ENCODE measurements around the gene RTTN. TPM values are rescaled to one million over a fixed set of nuclear protein-coding genes. Genes with fewer than 3 reads are reported as not detected.

The RTTN gene
- total RNA-seq, 1 donor from 2014 or later, result 10.6 TPM

DNA sequence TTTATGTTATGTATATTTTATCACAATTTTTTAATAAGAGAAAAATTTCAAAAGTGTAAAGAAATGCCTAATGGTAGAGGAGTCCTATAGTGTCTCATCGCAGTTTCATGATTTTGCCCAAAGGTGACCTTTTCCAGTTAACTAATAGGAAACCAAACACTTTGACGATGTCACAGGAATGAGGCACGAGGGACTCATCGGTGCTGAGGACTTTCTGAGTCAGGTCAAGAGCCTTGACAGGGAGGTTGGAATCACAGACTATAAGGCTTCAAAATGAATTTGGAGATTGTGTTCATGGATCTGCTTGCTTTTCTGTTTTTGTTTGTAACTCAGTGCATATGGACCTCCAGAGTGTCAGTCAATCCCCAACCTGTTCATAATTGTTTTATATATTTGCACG lies 15.1 kb upstream of the RTTN start:
- DNase-seq, result no peak
- Histone ChIP-seq H3K4me3 (no peak overlapping the region), H3K36me3 (no peaks in the 10 kb centered on the region), H3K9me3 (replicated peaks) (no peaks in the 10 kb centered on the region), H3K27me3 (ENCODE audit: low read depth) (no peaks in the 10 kb centered on the region), H3K27ac (replicated peaks) (no peak overlapping the region), H3K4me1 (peaks cover 13% of the 10 kb centered on the region)
- intact Hi-C loops (cut with micrococcal nuclease), result no loop called here
- TF ChIP-seq, protein P1, sequence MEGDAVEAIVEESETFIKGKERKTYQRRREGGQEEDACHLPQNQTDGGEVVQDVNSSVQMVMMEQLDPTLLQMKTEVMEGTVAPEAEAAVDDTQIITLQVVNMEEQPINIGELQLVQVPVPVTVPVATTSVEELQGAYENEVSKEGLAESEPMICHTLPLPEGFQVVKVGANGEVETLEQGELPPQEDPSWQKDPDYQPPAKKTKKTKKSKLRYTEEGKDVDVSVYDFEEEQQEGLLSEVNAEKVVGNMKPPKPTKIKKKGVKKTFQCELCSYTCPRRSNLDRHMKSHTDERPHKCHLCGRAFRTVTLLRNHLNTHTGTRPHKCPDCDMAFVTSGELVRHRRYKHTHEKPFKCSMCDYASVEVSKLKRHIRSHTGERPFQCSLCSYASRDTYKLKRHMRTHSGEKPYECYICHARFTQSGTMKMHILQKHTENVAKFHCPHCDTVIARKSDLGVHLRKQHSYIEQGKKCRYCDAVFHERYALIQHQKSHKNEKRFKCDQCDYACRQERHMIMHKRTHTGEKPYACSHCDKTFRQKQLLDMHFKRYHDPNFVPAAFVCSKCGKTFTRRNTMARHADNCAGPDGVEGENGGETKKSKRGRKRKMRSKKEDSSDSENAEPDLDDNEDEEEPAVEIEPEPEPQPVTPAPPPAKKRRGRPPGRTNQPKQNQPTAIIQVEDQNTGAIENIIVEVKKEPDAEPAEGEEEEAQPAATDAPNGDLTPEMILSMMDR (IDR thresholded peaks at IDR 0.05; ENCODE audit: borderline replicate concordance), result no peak

DNA sequence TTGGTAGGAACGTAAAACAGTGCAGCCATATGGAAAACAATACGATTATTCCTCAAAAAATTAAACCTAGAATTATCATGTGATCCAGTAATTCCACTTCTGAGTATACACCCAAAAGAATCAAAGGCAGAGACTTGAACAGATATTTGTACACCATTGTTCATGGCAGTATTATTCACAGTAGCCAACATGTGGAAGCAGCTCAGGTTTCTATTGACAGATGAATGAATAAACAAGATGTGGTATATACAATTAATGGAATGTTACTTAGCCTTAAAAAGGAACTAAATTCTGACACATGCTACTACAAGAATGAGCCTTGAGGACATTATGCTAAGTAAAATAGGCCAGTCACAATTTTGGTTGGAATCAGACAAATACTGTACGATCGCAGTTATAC lies 14.2 kb upstream of the RTTN start:
- peaks cover 13% of the 10 kb centered on the region for H3K4me1 ChIP-seq
- intact Hi-C loops (cut with micrococcal nuclease), result no loop called here

DNA sequence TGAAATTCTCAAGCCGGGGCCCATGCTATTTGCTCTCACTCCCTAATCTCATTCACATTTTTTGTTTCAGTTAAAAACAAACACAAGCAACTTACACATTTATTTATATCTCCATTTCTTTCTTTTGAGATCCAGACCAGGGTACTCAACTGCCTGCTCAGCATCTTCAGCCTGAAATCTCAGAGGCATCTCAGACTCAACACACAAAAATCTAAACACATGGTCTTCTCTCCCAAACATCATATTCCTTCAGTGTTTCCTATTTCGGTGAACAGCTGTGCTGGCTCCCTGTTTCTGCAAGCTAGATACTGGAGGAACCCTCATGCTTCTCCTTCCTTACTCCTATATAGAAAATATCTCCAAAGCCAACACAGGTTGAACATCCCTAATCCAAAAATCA lies 11.3 kb upstream of the RTTN start:
- TF ChIP-seq, protein P1 (IDR thresholded peaks at IDR 0.05; ENCODE audit: borderline replicate concordance), result no peak
- no peaks in the 10 kb centered on the region for H3K27me3 ChIP-seq (ENCODE audit: low read depth)
- no peaks in the 10 kb centered on the region for H3K36me3 ChIP-seq
- DNase-seq, result no peak
- intact Hi-C loops (cut with micrococcal nuclease), result no loop called here
- peaks cover 4% of the 10 kb centered on the region for H3K9me3 ChIP-seq (replicated peaks)
- no peak overlapping the region for H3K27ac ChIP-seq (replicated peaks)
- H3K4me1 ChIP-seq, result peaks cover 9% of the 10 kb centered on the region
- no peak overlapping the region for H3K4me3 ChIP-seq

More for the DNA sequence above, 14.2 kb upstream of the RTTN start:
- Histone ChIP-seq H3K27ac (replicated peaks) (no peak overlapping the region), H3K9me3 (replicated peaks) (no peaks in the 10 kb centered on the region), H3K4me3 (no peak overlapping the region), H3K36me3 (no peaks in the 10 kb centered on the region), H3K27me3 (ENCODE audit: low read depth) (no peaks in the 10 kb centered on the region)
- no peak for DNase-seq
- TF ChIP-seq, protein P1 (IDR thresholded peaks at IDR 0.05; ENCODE audit: borderline replicate concordance), result no peak

DNA sequence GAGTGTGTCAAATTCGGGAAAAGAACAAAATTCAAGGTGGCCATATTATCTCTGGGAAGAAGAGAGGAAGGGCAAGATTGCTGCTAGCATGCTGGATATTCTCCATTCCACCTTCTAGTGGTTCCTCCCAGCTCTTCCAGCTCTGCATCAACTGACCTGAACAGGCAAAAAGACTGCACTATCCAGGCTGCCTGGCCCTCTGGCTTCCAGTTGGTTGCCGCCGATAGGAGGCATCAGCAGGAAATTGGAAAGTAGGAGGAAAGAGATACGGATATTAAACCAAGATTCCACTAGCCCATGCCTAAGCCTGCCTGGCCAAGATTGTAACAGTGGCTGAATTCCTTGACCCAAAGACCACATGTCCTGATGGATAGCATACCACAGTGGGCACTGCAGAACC lies 1.7 kb upstream of the RTTN start:
- no peak for DNase-seq
- H3K9me3 ChIP-seq (replicated peaks), result peaks cover 4% of the 10 kb centered on the region
- peaks cover 23% of the 10 kb centered on the region for H3K4me1 ChIP-seq
- no peaks in the 10 kb centered on the region for H3K27me3 ChIP-seq (ENCODE audit: low read depth)
- peaks cover 4% of the 10 kb centered on the region for H3K36me3 ChIP-seq
- H3K27ac ChIP-seq (replicated peaks), result no peak overlapping the region
- H3K4me3 ChIP-seq, result no peak overlapping the region
- TF ChIP-seq, protein P1 (IDR thresholded peaks at IDR 0.05; ENCODE audit: borderline replicate concordance), result no peak
- intact Hi-C loops (cut with micrococcal nuclease), result no loop called here

DNA sequence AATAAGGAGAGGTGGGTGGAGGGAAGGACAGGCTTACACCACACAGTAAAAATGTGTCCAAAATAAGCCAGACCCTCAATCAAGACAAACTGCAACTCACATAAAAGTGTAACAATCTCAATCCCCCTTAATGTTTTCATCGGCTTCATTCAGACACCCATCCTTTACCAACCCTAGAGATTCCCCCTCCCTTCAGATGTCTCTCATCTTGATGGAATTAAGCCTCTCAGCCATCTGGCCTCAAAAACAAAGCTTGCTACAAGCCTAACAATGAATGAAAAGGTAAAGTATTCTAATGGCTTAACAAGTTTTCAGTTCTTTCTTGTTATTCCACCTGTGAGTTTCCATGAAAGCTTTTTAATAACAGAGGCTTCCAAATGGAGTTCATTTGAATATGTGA lies 5.2 kb downstream of the RTTN start:
- no peak overlapping the region for H3K27ac ChIP-seq (replicated peaks)
- intact Hi-C loops (cut with micrococcal nuclease), result no loop called here
- no peak overlapping the region for H3K4me3 ChIP-seq
- no peaks in the 10 kb centered on the region for H3K27me3 ChIP-seq (ENCODE audit: low read depth)
- peaks cover 56% of the 10 kb centered on the region for H3K36me3 ChIP-seq
- DNase-seq, result no peak
- no peaks in the 10 kb centered on the region for H3K9me3 ChIP-seq (replicated peaks)
- TF ChIP-seq, protein P1 (IDR thresholded peaks at IDR 0.05; ENCODE audit: borderline replicate concordance), result no peak
- H3K4me1 ChIP-seq, result peaks cover 19% of the 10 kb centered on the region

DNA sequence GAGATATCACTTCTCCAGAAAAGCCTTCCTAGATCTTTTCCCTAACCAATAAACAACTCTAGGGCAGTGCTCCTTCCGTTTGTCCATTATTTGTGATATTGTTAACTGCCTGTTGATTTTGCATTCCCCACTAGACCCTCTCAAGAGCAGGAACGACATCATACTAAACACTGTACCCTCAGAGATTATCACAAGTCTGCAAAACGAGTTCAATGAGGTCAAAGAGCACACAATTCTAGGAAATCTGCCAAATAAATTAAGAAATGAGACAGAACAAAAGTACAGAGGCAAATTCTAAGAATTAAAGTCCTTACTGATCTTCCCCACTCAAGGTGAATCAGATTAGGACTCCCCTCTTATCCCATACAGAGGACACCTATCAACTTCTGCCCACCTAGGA lies 7.6 kb downstream of the RTTN start:
- no peaks in the 10 kb centered on the region for H3K27me3 ChIP-seq (ENCODE audit: low read depth)
- intact Hi-C loops (cut with micrococcal nuclease), result no loop called here
- H3K9me3 ChIP-seq (replicated peaks), result no peaks in the 10 kb centered on the region
- no peak for DNase-seq
- H3K4me1 ChIP-seq, result peaks cover 6% of the 10 kb centered on the region
- TF ChIP-seq, protein P1 (IDR thresholded peaks at IDR 0.05; ENCODE audit: borderline replicate concordance), result no peak
- no peak overlapping the region for H3K4me3 ChIP-seq
- no peak overlapping the region for H3K27ac ChIP-seq (replicated peaks)
- H3K36me3 ChIP-seq, result peaks cover 70% of the 10 kb centered on the region
